ENCODE measurements around the gene KIAA1328. TPM values are rescaled to one million over a fixed set of nuclear protein-coding genes. Genes with fewer than 3 reads are reported as not detected.

KIAA1328 gene
- total RNA-seq, 1 donor from 2014 or later: 11.5 TPM

GRCh38 chr18:37252342-37252741, 423.4 kb downstream of the KIAA1328 start:
- H4K20me1 ChIP-seq (ENCODE audit: low read depth): no peaks in the 10 kb centered on the region
- H3K4me3 ChIP-seq: no peak overlapping the region
- DNase-seq (ENCODE audit: low spot score): no peak
- no peaks in the 10 kb centered on the region for H3K36me3 ChIP-seq
- no peak overlapping the region for H3K4me2 ChIP-seq
- H3K9ac ChIP-seq: no peak overlapping the region
- no peaks in the 10 kb centered on the region for H3F3A ChIP-seq (ENCODE audit: low read depth)
- H3K4me1 ChIP-seq: peaks cover 6% of the 10 kb centered on the region
- H3K27ac ChIP-seq: no peak overlapping the region
- Mint-ChIP-seq H3K4me3 (peak overlapping the region; percentile 80), H3K36me3 (no peaks in the 10 kb centered on the region), H3K27me3 (ENCODE audit: insufficient read depth, low read depth) (peaks cover 12% of the 10 kb centered on the region), H3K9me3 (no peaks in the 10 kb centered on the region), H3K4me1 (peaks cover 12% of the 10 kb centered on the region), H3K27ac (no peak overlapping the region)
- H3K79me2 ChIP-seq (ENCODE audit: low read depth): no peaks in the 10 kb centered on the region
- no peaks in the 10 kb centered on the region for H3K9me3 ChIP-seq (ENCODE audit: low read depth)
- peaks cover 63% of the 10 kb centered on the region for H3K27me3 ChIP-seq
- TF ChIP-seq EZH2phosphoT487 (IDR thresholded peaks at IDR 0.05) (no peak), CTCF (IDR thresholded peaks at IDR 0.05) (no peak), EZH2 (IDR thresholded peaks at IDR 0.05) (no peak)
- no peak overlapping the region for H2AFZ ChIP-seq (replicated peaks)

GRCh38 chr18:37252854-37253393, 424.0 kb downstream of the KIAA1328 start:
- no peak overlapping the region for H3K27ac ChIP-seq
- Mint-ChIP-seq H3K4me1 (peaks cover 12% of the 10 kb centered on the region), H3K36me3 (no peaks in the 10 kb centered on the region), H3K9me3 (no peaks in the 10 kb centered on the region), H3K27ac (no peak overlapping the region), H3K4me3 (peak overlapping the region; percentile 80), H3K27me3 (ENCODE audit: insufficient read depth, low read depth) (peaks cover 13% of the 10 kb centered on the region)
- no peaks in the 10 kb centered on the region for H4K20me1 ChIP-seq (ENCODE audit: low read depth)
- no peaks in the 10 kb centered on the region for H3F3A ChIP-seq (ENCODE audit: low read depth)
- peaks cover 68% of the 10 kb centered on the region for H3K27me3 ChIP-seq
- peak overlapping the region; percentile 99 for H2AFZ ChIP-seq (replicated peaks)
- H3K9me3 ChIP-seq (ENCODE audit: low read depth): no peaks in the 10 kb centered on the region
- no peaks in the 10 kb centered on the region for H3K36me3 ChIP-seq
- DNase-seq (ENCODE audit: low spot score): no peak
- peak overlapping the region; percentile 98 for H3K4me2 ChIP-seq
- H3K9ac ChIP-seq: no peak overlapping the region
- H3K4me3 ChIP-seq: peak overlapping the region; percentile 84
- H3K79me2 ChIP-seq (ENCODE audit: low read depth): no peaks in the 10 kb centered on the region
- peaks cover 6% of the 10 kb centered on the region for H3K4me1 ChIP-seq
- TF ChIP-seq EZH2phosphoT487 (IDR thresholded peaks at IDR 0.05): no peak
- no peak for TF ChIP-seq CTCF (IDR thresholded peaks at IDR 0.05)

GRCh38 chr18:37253394-37254235, 424.7 kb downstream of the KIAA1328 start:
- H4K20me1 ChIP-seq (ENCODE audit: low read depth): no peaks in the 10 kb centered on the region
- H3K4me1 Mint-ChIP-seq: peaks cover 11% of the 10 kb centered on the region
- peak overlapping the region; percentile 99 for H2AFZ ChIP-seq (replicated peaks)
- H3K4me3 ChIP-seq: peak overlapping the region; percentile 84
- TF ChIP-seq EZH2 (IDR thresholded peaks at IDR 0.05) (peak; percentile 65), EZH2phosphoT487 (IDR thresholded peaks at IDR 0.05) (no peak), CTCF (IDR thresholded peaks at IDR 0.05) (peak; percentile 31)
- peaks cover 6% of the 10 kb centered on the region for H3K4me1 ChIP-seq
- H3K27me3 ChIP-seq: peaks cover 68% of the 10 kb centered on the region
- no peaks in the 10 kb centered on the region for H3K9me3 Mint-ChIP-seq
- no peak overlapping the region for H3K27ac Mint-ChIP-seq
- no peak overlapping the region for H3K27ac ChIP-seq
- no peaks in the 10 kb centered on the region for H3K9me3 ChIP-seq (ENCODE audit: low read depth)
- H3K9ac ChIP-seq: no peak overlapping the region
- peak overlapping the region; percentile 98 for H3K4me2 ChIP-seq
- H3K36me3 Mint-ChIP-seq: no peaks in the 10 kb centered on the region
- H3K4me3 Mint-ChIP-seq: peak overlapping the region; percentile 84
- no peaks in the 10 kb centered on the region for H3K79me2 ChIP-seq (ENCODE audit: low read depth)
- no peaks in the 10 kb centered on the region for H3F3A ChIP-seq (ENCODE audit: low read depth)
- peak; percentile 89 for DNase-seq (ENCODE audit: low spot score)
- H3K27me3 Mint-ChIP-seq (ENCODE audit: insufficient read depth, low read depth): peaks cover 14% of the 10 kb centered on the region
- no peaks in the 10 kb centered on the region for H3K36me3 ChIP-seq

All from neural progenitor cell (in vitro differentiated cells).